BJ (cell line): ENCODE data around the gene S100A16. TPM values are rescaled to one million over a fixed set of nuclear protein-coding genes. Genes with fewer than 3 reads are reported as not detected.

Experiments
- CTCF ChIA-PET: fragments of 350-600 bp; formaldehyde crosslinking; extraction: SDS; loops from one replicate; lab custom pipeline; 2021; ENCODE audit warnings: antibody characterized with exemption, inconsistent platforms; lab: Yijun Ruan, JAX
- POLR2A ChIA-PET: fragments of 300-600 bp; sonication (Branson Sonifier 250); formaldehyde crosslinking; extraction: SDS; loops from one replicate; lab custom pipeline; 2021; ENCODE audit warnings: antibody characterized with exemption; lab: Charles Lee
- DNase-seq: peaks from one replicate; pipeline ENCODE4 v3.0.0-alpha.2; 2011; ENCODE audit warnings: low read depth
- H3K27me3 ChIP-seq: 2 replicates; pipeline ENCODE4 v1.6.0; 2011; ENCODE audit warnings: low read length; ENCODE audit not compliant: control insufficient read depth, insufficient read depth
- H3K36me3 ChIP-seq: 2 replicates; pipeline ENCODE4 v1.5.1; 2011; ENCODE audit warnings: low read length; ENCODE audit not compliant: control insufficient read depth, insufficient read depth
- H3K4me3 ChIP-seq: 2 replicates; pipeline ENCODE4 v1.5.1; 2011; ENCODE audit warnings: low read depth, mild to moderate bottlenecking, control low read depth, low read length
- CTCF ChIP-seq: IDR thresholded peaks from 2 replicates; pipeline ENCODE4 v1.5.1; 2011; ENCODE audit warnings: low read depth, mild to moderate bottlenecking, control low read depth, inconsistent platforms, low read length, moderate library complexity; ENCODE audit not compliant: insufficient read depth
- polyA plus RNA-seq: library from polyadenylated mRNA; depleted of rRNA; stranded (reverse); fragments of >200 nt; gene quantifications from 2 replicates; pipeline ENCODE4 v1.2.3, GENCODE V29; 2011

The S100A16 gene
- polyA plus RNA-seq, 1 experiment: 699 TPM

- ChIA-PET POLR2A (interaction anchor here (0.6 to 2.2 kb wide), 7 partner anchors 9 to 93 kb away, joined by 3 to 20 read pairs (median 3); partner anchors contain the start of gene S100A16), CTCF (interaction anchor here (1.0 to 9.0 kb wide), 12 partner anchors 12 to 145 kb away, joined by 3 to 148 read pairs (median 6); partner anchors contain the start of genes S100A14 and S100A16)
- H3K4me3 ChIP-seq: peak overlapping the region; percentile 57
- no peaks in the 10 kb centered on the region for H3K27me3 ChIP-seq
- no peak for DNase-seq
- TF ChIP-seq CTCF: no peak
- peaks cover 10% of the 10 kb centered on the region for H3K36me3 ChIP-seq
Observed at GRCh38 chr1:153626477-153626903, 13.6 kb upstream of the S100A16 start.

GRCh38 chr1:153624965-153625611 is 12.2 kb upstream of the S100A16 start:
- POLR2A ChIA-PET: no interaction called here
- H3K36me3 ChIP-seq: peaks cover 10% of the 10 kb centered on the region
- CTCF ChIA-PET: interaction anchor here (0.6 to 9.0 kb wide), 6 partner anchors 9 to 100 kb away, joined by 3 to 148 read pairs (median 12); partner anchors contain the start of genes CHTOP, S100A14 and S100A16
- DNase-seq: no peak
- no peak overlapping the region for H3K4me3 ChIP-seq
- H3K27me3 ChIP-seq: no peaks in the 10 kb centered on the region
- no peak for TF ChIP-seq CTCF

GRCh38 chr1:153623101-153623500 is 10.2 kb upstream of the S100A16 start:
- CTCF ChIA-PET: interaction anchor here (1.1 to 9.0 kb wide), 2 partner anchors 8 to 51 kb away, joined by 9 to 148 read pairs; partner anchors contain the start of genes S100A14 and S100A16
- no peaks in the 10 kb centered on the region for H3K27me3 ChIP-seq
- POLR2A ChIA-PET: no interaction called here
- H3K36me3 ChIP-seq: peaks cover 11% of the 10 kb centered on the region
- no peak for TF ChIP-seq CTCF
- no peak overlapping the region for H3K4me3 ChIP-seq
- DNase-seq: no peak

- Histone ChIP-seq H3K4me3 (no peak overlapping the region), H3K27me3 (no peaks in the 10 kb centered on the region), H3K36me3 (peaks cover 7% of the 10 kb centered on the region)
- CTCF ChIA-PET: interaction anchor here (1.1 to 11.6 kb wide), 10 partner anchors 8 to 108 kb away, joined by 3 to 194 read pairs (median 18); partner anchors contain the start of genes CHTOP, S100A1, S100A13 and S100A2
- no peak for DNase-seq
- POLR2A ChIA-PET: no interaction called here
- no peak for TF ChIP-seq CTCF
Observed at GRCh38 chr1:153619171-153619570, 6.2 kb upstream of the S100A16 start.

- DNase-seq: no peak
- CTCF ChIA-PET: interaction anchor here (0.7 to 11.6 kb wide), 19 partner anchors 10 to 122 kb away, joined by 3 to 194 read pairs (median 7); partner anchors contain the start of genes CHTOP, S100A1, S100A13 and S100A6
- peaks cover 4% of the 10 kb centered on the region for H3K36me3 ChIP-seq
- POLR2A ChIA-PET: interaction anchor here (1.3 kb wide), 1 partner anchor 10 kb away, joined by 4 read pairs; the partner anchor contains the start of gene S100A13
- TF ChIP-seq CTCF: peak; percentile 89
- no peak overlapping the region for H3K4me3 ChIP-seq
- H3K27me3 ChIP-seq: no peaks in the 10 kb centered on the region
Observed at GRCh38 chr1:153617663-153618062, 4.7 kb upstream of the S100A16 start.
